ENCODE measurements around the gene UNC5C.

UNC5C gene

GRCh38 chr4:95402299-95402698 is 146.5 kb downstream of the UNC5C start:
- no peak for DNase-seq (ENCODE audit: low read depth)

- no peak for DNase-seq (ENCODE audit: low read depth)
Observed at GRCh38 chr4:95398217-95398616, 150.6 kb downstream of the UNC5C start.

- no peak for DNase-seq (ENCODE audit: low read depth)
Observed at GRCh38 chr4:95394752-95395306, 153.9 kb downstream of the UNC5C start.

GRCh38 chr4:95393821-95394220 is 155.0 kb downstream of the UNC5C start:
- no peak for DNase-seq (ENCODE audit: low read depth)

GRCh38 chr4:95388911-95389310 is 159.9 kb downstream of the UNC5C start:
- DNase-seq (ENCODE audit: low read depth), result no peak

GRCh38 chr4:95387719-95388118 is 161.1 kb downstream of the UNC5C start:
- DNase-seq (ENCODE audit: low read depth), result no peak

GRCh38 chr4:95386410-95386809 is 162.4 kb downstream of the UNC5C start:
- no peak for DNase-seq (ENCODE audit: low read depth)

- no peak for DNase-seq (ENCODE audit: low read depth)
Observed at GRCh38 chr4:95381843-95382580, 166.8 kb downstream of the UNC5C start.

- no peak for DNase-seq (ENCODE audit: low read depth)
Observed at GRCh38 chr4:95379633-95380032, 169.1 kb downstream of the UNC5C start.

- DNase-seq (ENCODE audit: low read depth), result no peak
Observed at GRCh38 chr4:95377366-95377900, 171.3 kb downstream of the UNC5C start.

GRCh38 chr4:95371476-95372224 is 177.1 kb downstream of the UNC5C start:
- no peak for DNase-seq (ENCODE audit: low read depth)

- DNase-seq (ENCODE audit: low read depth), result no peak
Observed at GRCh38 chr4:95367824-95368223, 180.9 kb downstream of the UNC5C start.

GRCh38 chr4:95363966-95364365 is 184.8 kb downstream of the UNC5C start:
- no peak for DNase-seq (ENCODE audit: low read depth)

GRCh38 chr4:95363559-95363925 is 185.2 kb downstream of the UNC5C start:
- no peak for DNase-seq (ENCODE audit: low read depth)

GRCh38 chr4:95362906-95363558 is 185.7 kb downstream of the UNC5C start:
- no peak for DNase-seq (ENCODE audit: low read depth)

- DNase-seq (ENCODE audit: low read depth), result no peak
Observed at GRCh38 chr4:95362066-95362465, 186.7 kb downstream of the UNC5C start.

GRCh38 chr4:95361696-95361965 is 187.1 kb downstream of the UNC5C start:
- no peak for DNase-seq (ENCODE audit: low read depth)

GRCh38 chr4:95360906-95361695 is 187.7 kb downstream of the UNC5C start:
- no peak for DNase-seq (ENCODE audit: low read depth)

- DNase-seq (ENCODE audit: low read depth), result no peak
Observed at GRCh38 chr4:95360256-95360903, 188.4 kb downstream of the UNC5C start.

GRCh38 chr4:95358421-95358820 is 190.4 kb downstream of the UNC5C start:
- DNase-seq (ENCODE audit: low read depth), result no peak

- no peak for DNase-seq (ENCODE audit: low read depth)
Observed at GRCh38 chr4:95355021-95355420, 193.8 kb downstream of the UNC5C start.
